NCI-H1930 (cell line): ENCODE measurements around the gene F5.
A peak's percentile ranks its signal among the peaks of the same experiment; 100 is the strongest.
"Not testable (repeated sequence)": the region's sequence is repeated elsewhere in the genome, so short reads cannot be mapped to it uniquely, and the experiment has no call there.

Experiments used
- DNase-seq, 2 experiments: peaks; one replicate each; lab custom pipeline; 2025; lab: John Stamatoyannopoulos, UW

F5 gene

GRCh38 chr1:169538998-169539871 is 47.0 kb downstream of the F5 start:
- DNase-seq = no peak

GRCh38 chr1:169534653-169535052 is 51.6 kb downstream of the F5 start:
- DNase-seq = no peak

- not testable (repeated sequence) for DNase-seq
These were observed 52.6 kb downstream of the F5 start for GRCh38 chr1:169533528-169534190.

- DNase-seq = no peak
These were observed 55.8 kb downstream of the F5 start for GRCh38 chr1:169530448-169530847.

DNA sequence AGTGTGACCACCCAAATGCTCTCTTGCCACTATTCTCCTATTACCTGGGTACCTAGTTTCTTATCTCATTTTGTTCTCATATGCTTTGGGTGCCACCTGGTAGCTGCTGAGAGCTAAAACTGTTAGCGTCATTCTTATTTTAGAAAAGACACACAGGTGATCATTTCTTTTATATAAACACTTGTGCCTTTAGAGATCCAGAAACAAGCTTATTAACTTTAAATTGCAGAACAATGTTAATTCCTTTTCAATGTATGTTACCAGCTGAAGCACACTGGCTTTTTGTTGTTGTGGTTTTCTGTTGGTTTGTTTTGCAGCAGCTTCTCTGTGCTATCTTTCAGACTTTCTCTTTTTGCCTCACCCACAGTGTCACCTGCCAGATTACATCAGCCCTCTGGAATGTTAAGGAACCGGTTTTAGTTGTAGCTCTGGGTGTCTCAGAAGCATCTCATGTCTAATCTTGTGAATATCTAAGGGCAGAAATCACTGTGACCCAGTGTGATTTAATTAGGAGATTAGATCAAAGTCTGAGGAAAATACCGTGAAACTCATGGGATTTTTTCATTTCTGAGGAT is 57.1 kb downstream of the F5 start:
- no peak for DNase-seq

DNA sequence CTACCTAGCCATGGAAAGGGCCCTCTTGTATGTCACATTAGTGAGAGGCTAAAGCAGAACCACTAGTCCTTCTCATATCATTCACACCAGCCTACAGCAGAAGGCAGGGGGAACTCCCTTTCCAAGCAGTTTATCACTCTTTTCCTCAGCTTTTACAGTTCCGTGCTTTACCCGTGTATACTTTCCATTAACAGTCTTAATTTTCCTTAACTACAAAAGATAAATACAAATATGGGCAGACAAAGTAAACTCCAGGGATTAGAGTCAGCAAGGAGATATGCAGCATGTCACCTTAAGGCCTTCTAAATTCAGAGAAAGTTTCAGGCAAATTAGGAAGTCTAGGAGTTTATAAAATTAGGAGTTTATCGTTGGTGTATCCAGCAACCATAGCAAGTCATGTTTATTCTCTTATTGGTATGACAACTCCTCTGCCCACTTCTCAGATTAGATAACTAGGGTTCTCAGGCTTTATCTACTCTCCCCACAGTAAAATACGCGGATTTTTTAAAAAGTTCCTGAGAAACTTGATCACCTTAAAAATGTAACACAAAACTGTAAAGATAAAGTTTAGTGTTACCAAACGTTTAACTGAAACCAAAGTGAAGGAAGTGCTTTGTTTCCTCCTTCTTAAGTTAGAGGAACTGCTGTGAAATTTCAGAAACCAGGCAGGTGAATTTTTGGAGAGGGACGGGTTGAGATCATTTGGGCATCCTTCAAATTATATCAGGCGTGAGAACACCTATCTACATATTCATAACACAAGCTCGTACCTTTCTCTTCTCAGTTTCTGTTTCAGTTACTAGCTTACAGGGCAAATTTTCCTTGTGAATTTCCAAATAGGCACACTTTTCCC is 57.8 kb downstream of the F5 start:
- no peak for DNase-seq

GRCh38 chr1:169527451-169528214 is 58.6 kb downstream of the F5 start:
- no peak for DNase-seq

GRCh38 chr1:169527001-169527400 is 59.3 kb downstream of the F5 start:
- DNase-seq = no peak

DNA sequence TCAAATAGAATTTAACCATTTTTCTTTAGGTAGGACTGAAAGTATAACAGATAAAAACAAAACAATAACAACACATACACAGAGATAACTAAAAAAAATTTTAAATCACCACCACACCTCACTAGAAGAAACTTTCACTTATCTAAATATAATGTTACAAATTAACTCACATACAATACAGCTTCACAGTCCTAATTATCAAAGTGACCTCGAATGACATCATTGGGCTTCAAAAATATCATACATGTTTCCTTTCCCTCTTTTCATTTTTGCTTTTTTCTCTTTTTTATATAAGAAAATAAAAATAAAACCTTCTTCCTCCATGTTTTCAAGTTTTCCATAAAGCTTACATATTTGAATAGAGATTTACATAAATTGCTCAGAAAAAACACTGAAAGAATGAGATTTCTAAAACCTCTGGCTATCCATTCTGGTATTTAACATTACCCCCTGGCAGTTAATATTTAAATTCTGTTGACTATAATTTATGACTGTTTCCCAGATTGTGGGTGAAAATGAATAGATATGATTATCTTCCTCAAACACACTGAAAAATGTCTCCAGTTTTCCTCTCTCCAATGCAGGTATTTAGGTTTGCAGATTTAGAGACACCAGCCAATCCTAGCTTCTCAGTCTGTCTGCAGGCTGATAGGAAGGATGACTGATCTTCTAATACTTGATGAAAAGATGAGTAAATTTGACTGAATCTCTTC is 60.0 kb downstream of the F5 start:
- DNase-seq = no peak

DNA sequence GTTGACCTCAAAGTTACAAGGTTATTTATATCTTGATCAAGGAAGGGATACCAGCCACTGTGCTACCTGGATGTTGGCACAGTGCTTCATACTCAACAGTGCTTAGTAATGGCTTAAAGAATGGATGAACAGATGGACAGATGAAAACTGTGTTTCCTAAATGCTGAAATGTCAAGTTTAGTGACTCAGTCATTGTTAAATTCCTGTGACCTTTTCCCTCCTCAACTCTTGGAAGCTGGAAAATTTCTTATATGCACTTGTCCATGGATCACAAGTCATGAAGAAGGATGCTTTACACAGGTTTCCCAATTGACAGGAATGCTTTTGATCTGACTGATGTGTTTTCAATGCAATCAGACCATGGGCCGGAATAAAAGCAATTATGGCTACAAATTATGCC is 60.9 kb downstream of the F5 start:
- no peak for DNase-seq

DNA sequence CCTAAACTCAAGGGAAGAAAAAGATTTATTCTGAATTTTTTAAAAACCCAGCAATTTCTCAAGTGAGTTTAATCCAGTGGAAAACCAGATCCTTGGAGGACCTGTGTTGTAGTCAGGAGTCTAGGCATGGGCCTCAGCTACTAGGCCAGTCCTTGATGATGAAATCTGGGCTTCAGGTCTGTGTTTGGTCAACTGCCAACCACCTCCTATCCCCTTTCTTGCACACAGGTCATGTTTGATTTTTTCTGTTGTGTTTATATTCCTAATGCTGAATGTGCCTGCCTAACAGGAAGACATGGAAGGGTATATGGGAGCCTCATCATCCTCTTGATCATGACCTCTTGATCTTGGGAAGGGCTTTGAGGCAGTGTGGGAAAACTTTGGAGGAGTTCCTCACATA is 62.4 kb downstream of the F5 start:
- DNase-seq = no peak

GRCh38 chr1:169521226-169521625 is 65.1 kb downstream of the F5 start:
- DNase-seq = no peak

DNA sequence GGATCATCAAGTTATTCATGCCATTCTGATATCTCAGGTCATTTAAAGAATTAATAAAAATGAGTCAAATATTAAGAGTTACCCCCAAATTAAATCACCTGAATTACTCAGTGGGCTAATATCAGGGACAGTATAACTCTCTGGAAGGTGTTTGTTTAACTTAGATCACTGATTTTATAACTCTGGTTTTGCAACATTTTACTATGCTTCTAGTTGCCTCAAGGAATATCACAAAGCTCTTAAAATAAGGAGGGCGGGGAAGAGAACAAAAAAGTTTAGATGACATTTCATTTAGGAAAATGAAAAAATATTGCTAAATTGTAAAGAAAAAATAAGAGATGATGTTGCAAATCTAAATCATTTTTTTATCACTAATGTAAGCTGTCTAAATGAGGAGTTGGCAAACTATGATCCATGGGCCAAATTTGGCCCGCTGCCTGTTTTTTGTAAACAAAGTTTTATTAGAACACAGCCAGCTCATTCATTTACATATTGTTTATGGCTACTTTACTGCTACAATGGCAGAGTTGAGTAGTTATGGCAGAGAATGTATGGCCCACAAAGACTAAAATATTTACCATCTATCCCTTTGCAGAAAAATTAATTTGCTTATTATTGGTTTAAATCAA is 68.6 kb downstream of the F5 start:
- DNase-seq = no peak

DNA sequence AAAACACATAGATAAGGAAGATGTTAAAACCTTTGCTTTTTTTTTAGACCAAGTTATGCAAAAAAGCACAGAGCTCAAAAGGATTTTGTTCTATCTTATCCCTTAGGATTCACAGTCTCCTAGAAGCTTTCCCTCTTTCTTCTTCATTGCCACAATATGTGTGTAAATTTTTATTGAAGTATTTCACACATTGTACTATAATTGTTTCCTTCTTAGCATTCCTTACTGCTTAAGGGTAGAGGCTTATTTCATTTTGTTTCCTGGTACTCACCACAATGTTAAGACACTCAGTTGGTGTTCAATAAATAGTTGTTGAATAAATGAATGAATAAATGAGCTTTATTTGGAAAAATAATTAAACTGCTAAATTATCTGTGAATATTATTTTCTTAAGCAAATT is 70.6 kb downstream of the F5 start:
- DNase-seq = no peak

DNA sequence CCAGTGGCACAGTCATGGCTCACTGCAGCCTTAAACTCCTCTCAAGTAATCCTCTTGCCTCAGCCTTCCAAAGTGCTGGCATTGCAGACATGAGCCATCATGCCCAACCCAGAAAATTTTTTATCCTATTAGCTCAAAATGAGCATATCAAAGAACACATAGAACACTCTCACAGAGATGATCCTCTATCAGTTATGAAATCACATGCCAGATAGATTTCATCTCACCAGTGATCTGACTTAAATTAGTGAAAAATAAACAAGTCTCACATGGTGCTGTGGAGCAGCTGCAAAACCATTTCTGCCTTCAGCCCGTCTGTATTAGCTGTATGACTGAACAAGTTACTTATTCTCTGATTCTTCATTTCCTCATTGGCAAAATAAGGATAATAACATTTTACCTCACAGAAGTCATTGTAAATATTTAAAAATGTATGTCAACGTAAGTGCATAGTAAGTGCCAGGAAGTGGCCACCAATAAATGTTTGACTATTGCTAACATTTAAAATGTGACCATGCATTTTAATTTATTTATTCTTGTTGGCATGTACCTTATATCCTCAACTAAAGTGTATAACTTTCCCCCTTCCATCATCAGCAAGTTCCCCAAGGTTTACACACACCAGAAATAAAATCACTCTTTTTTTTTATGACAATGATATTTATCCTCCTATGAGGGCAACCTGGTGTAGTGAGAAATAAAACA is 71.6 kb downstream of the F5 start:
- DNase-seq = no peak

GRCh38 chr1:169513208-169513607 is 73.1 kb downstream of the F5 start:
- DNase-seq = no peak

DNA sequence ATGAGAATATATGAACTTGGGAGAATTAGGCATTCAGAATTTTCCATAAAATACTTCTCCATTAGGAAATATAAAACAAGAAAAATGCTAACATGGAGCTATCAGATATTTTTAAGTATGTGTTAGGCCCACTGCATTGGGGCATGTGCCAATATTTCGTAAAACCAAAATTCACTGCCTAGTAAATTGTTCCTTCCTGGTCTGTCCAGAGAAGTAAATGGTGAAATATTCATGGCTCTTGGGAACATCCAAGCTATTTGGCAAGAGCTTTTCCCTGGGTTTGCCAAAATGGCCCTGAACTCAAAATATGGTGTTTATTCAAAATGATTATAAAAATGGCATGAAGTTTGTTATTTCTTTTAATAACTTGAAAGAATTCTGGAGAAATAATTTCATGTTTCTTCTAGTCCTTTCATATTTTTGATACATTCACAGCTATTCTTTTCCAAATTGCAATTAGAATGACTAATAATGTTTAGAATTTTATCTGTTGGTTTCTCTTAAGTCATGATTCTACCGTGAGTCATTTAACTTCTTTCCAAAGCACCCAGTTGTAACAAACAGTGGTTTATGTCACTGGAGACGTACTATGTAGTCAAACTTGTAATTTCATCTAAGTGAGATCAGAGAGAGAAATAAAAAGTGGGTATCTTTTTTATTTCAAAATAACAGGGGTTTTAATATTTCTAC is 74.8 kb downstream of the F5 start:
- DNase-seq = peak in 1 of 2 experiments; percentile 36

- peak in 1 of 2 experiments; percentile 17 for DNase-seq
These were observed 76.2 kb downstream of the F5 start for GRCh38 chr1:169510060-169510459.

DNA sequence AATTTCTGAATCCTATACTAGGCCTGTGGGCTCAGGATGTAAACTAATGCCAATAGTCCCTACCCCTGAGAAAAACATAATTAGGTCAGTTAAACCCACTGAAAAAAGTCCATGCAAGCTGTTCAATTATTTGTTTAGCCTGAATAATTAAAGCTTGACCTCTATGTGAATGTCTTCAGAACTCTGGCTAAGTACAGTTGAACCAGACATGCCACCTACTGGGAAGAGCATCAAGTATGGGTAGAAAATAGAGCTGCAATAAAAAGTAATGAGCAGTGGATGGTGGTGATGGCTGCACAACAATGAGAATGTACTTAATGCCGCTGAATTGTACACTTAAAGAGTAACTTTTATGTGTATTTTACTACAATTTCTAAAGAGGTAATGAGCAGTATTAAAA is 76.9 kb downstream of the F5 start:
- DNase-seq = peak; percentile 86 to 87
